Hippocampal formation (tissue), 2 donors: ENCODE measurements around the gene CDC5L.
"Not testable (repeated sequence)": the region's sequence is repeated elsewhere in the genome, so short reads cannot be mapped to it uniquely, and the experiment has no call there.

Experiments used
- DNase-seq, 2 donors: peaks; one replicate each; lab custom pipeline; 2025; lab: John Stamatoyannopoulos, UW

Gene CDC5L

GRCh38 chr6:44387346-44388134 lies at the start of gene CDC5L:
Gene CDC5L, plus strand, starts transcription at chr6:44387706. Its CDS starts 118 bp downstream, at chr6:44387824.
- peak; percentile 87 to 96 for DNase-seq

GRCh38 chr6:44338228-44339122 lies 49.0 kb upstream of the CDC5L start:
- DNase-seq = peak; percentile 38 to 47

- no peak for DNase-seq
These were observed 48.2 kb upstream of the CDC5L start for GRCh38 chr6:44339301-44339700.

GRCh38 chr6:44339763-44340625 lies 47.5 kb upstream of the CDC5L start:
- DNase-seq = no peak

GRCh38 chr6:44341095-44341890 lies 46.2 kb upstream of the CDC5L start:
- no peak for DNase-seq

- no peak for DNase-seq
These were observed 45.5 kb upstream of the CDC5L start for GRCh38 chr6:44342052-44342451.

- no peak for DNase-seq
These were observed 45.0 kb upstream of the CDC5L start, which contains the start of gene SPATS1 for GRCh38 chr6:44342489-44342888. Gene SPATS1, plus strand, starts transcription at chr6:44342650. Its CDS starts 446 bp downstream, at chr6:44343096.

- not testable (repeated sequence) for DNase-seq
These were observed 40.7 kb upstream of the CDC5L start for GRCh38 chr6:44346818-44347217.

- no peak for DNase-seq
These were observed 37.4 kb upstream of the CDC5L start for GRCh38 chr6:44349904-44350649.

- DNase-seq = not testable (repeated sequence)
These were observed 36.9 kb upstream of the CDC5L start for GRCh38 chr6:44350650-44350994.

- DNase-seq = no peak
These were observed 35.2 kb upstream of the CDC5L start for GRCh38 chr6:44352259-44352658.

GRCh38 chr6:44353336-44353735 lies 34.2 kb upstream of the CDC5L start:
- DNase-seq = no peak

GRCh38 chr6:44355640-44356039 lies 31.9 kb upstream of the CDC5L start:
- DNase-seq = no peak

GRCh38 chr6:44356487-44356886 lies 31.0 kb upstream of the CDC5L start:
- no peak for DNase-seq

- no peak for DNase-seq
These were observed 27.5 kb upstream of the CDC5L start for GRCh38 chr6:44359973-44360372.

GRCh38 chr6:44361947-44362346 lies 25.6 kb upstream of the CDC5L start:
- no peak for DNase-seq

- DNase-seq = no peak
These were observed 24.1 kb upstream of the CDC5L start for GRCh38 chr6:44363377-44363926.

GRCh38 chr6:44366781-44367180 lies 20.7 kb upstream of the CDC5L start:
- DNase-seq = no peak

- no peak for DNase-seq
These were observed 19.8 kb upstream of the CDC5L start for GRCh38 chr6:44367681-44368080.

- DNase-seq = no peak
These were observed 14.5 kb upstream of the CDC5L start for GRCh38 chr6:44373051-44373450.
